ENCODE results near the gene HRH3.

- TF ChIP-seq CTCF (conservative IDR thresholded peaks at IDR 0.05 in 1 of 2, IDR thresholded peaks at IDR 0.05 in 1 of 2; ENCODE audit: extremely low read depth in 1 of 2, insufficient read depth in 1 of 2, low read depth in 1 of 2, low read length in 2 of 2), result no peak
- TF ChIP-seq EZH2 (IDR thresholded peaks at IDR 0.05; ENCODE audit: borderline replicate concordance, low read length), result no peak
Observed at GRCh38 chr20:62178316-62179161, 41.5 kb downstream of the HRH3 start.
